A673 (cell line): ENCODE results near the gene IL20RA. TPM values are rescaled to one million over a fixed set of nuclear protein-coding genes. Genes with fewer than 3 reads are reported as not detected.

Experiments used
- BruUV-seq: library from RNA; stranded (reverse); fragments of 400-500 nt; replicated peaks from 2 replicates; lab custom pipeline; 2021; lab: Mats Ljungman, UMichigan
- CTCF ChIA-PET: fragments of 300-600 bp; sonication (Branson Sonifier 250); formaldehyde crosslinking; loops from one replicate; lab custom pipeline; 2022; ENCODE audit warnings: antibody characterized with exemption; lab: Charles Lee
- POLR2A ChIA-PET: fragments of 300-600 bp; sonication (Branson Sonifier 250); formaldehyde crosslinking; loops from one replicate; lab custom pipeline; 2022; ENCODE audit warnings: antibody characterized with exemption; ENCODE audit not compliant: low non-redundant PET; lab: Charles Lee
- DNase-seq: peaks from one replicate; pipeline ENCODE4 v3.0.0-alpha.2; 2015; ENCODE audit warnings: low spot score
- H3K27ac ChIP-seq: fragments of 200-600 bp; sonication (generic); 2 replicates; pipeline ENCODE4 v1.5.1; 2016; ENCODE audit warnings: mixed run types, low read depth, mild to moderate bottlenecking, mixed read lengths, antibody characterized with exemption, low read length; ENCODE audit not compliant: poor library complexity, severe bottlenecking
- H3K27me3 ChIP-seq: fragments of 200-600 bp; sonication (generic); replicated peaks from 2 replicates; pipeline ENCODE4 v1.6.1; 2017; ENCODE audit warnings: mixed run types, low read depth, mild to moderate bottlenecking, mixed read lengths, antibody characterized with exemption, low read length; ENCODE audit not compliant: insufficient read depth, poor library complexity
- H3K36me3 ChIP-seq: fragments of 200-600 bp; sonication (generic); 2 replicates; pipeline ENCODE4 v1.6.1; 2016; ENCODE audit warnings: mixed run types, mild to moderate bottlenecking, mixed read lengths, antibody characterized with exemption, low read length; ENCODE audit not compliant: insufficient read depth, poor library complexity, severe bottlenecking
- H3K4me1 ChIP-seq: fragments of 200-600 bp; sonication (generic); 2 replicates; pipeline ENCODE4 v1.6.1; 2017; ENCODE audit warnings: mixed run types, mild to moderate bottlenecking, mixed read lengths, antibody characterized with exemption, low read length; ENCODE audit not compliant: insufficient read depth, poor library complexity, severe bottlenecking
- H3K4me3 ChIP-seq: fragments of 200-600 bp; sonication (generic); 2 replicates; pipeline ENCODE4 v1.5.1; 2016; ENCODE audit warnings: low read depth, mixed run types, mild to moderate bottlenecking, mixed read lengths, low read length; ENCODE audit not compliant: poor library complexity, severe bottlenecking
- H3K9me3 ChIP-seq: fragments of 200-600 bp; sonication (generic); 2 replicates; pipeline ENCODE4 v1.6.1; 2016; ENCODE audit warnings: mixed run types, low read depth, mild to moderate bottlenecking, mixed read lengths, antibody characterized with exemption, low read length; ENCODE audit not compliant: poor library complexity, severe bottlenecking
- CTCF ChIP-seq: fragments of 300-800, 200-600 bp; sonication (generic); conservative IDR thresholded peaks from 2 replicates; pipeline ENCODE4 v1.5.1; 2017; ENCODE audit warnings: low read depth, mild to moderate bottlenecking, antibody characterized with exemption, low read length, moderate library complexity, mixed read lengths
- EZH2 ChIP-seq: fragments of 200-600 bp; sonication (generic); IDR thresholded peaks from 2 replicates; pipeline ENCODE4 v1.6.1; 2017; ENCODE audit warnings: borderline replicate concordance, low read depth, mild to moderate bottlenecking, mixed read lengths, antibody characterized with exemption, low read length; ENCODE audit not compliant: poor library complexity, severe bottlenecking
- intact Hi-C: fragments of 100-400 bp; cut with micrococcal nuclease; formaldehyde crosslinking; loops from one replicate; pipeline ENCODE4 v1.10.0; 2022; ENCODE audit not compliant: unreplicated experiment
- total RNA-seq: library from RNA; stranded (reverse); gene quantifications from 2 replicates; pipeline ENCODE4 v1.2.3, GENCODE V29; 2021

IL20RA gene
- total RNA-seq, 1 experiment from 2014 or later: not detected

GRCh38 chr6:136980070-136980469 is 64.7 kb downstream of the IL20RA start:
- no peak overlapping the region for H3K4me3 ChIP-seq
- no peaks in the 10 kb centered on the region for H3K36me3 ChIP-seq
- CTCF ChIA-PET: no interaction called here
- POLR2A ChIA-PET: no interaction called here
- intact Hi-C loops: no loop called here
- TF ChIP-seq EZH2 (no peak), CTCF (no peak)
- H3K4me1 ChIP-seq: no peaks in the 10 kb centered on the region
- BruUV-seq: no TSS peak
- H3K9me3 ChIP-seq: no peaks in the 10 kb centered on the region
- H3K27me3 ChIP-seq: peaks cover 41% of the 10 kb centered on the region
- no peak overlapping the region for H3K27ac ChIP-seq
- no peak for DNase-seq

GRCh38 chr6:136979206-136979605 is 65.6 kb downstream of the IL20RA start:
- Histone ChIP-seq H3K9me3 (no peaks in the 10 kb centered on the region), H3K4me1 (no peaks in the 10 kb centered on the region), H3K36me3 (no peaks in the 10 kb centered on the region), H3K27me3 (peaks cover 34% of the 10 kb centered on the region), H3K4me3 (no peak overlapping the region), H3K27ac (no peak overlapping the region)
- CTCF ChIA-PET: no interaction called here
- DNase-seq: no peak
- intact Hi-C loops: no loop called here
- POLR2A ChIA-PET: no interaction called here
- BruUV-seq: no TSS peak
- TF ChIP-seq CTCF (no peak), EZH2 (no peak)

- POLR2A ChIA-PET: no interaction called here
- Histone ChIP-seq H3K9me3 (no peaks in the 10 kb centered on the region), H3K27ac (no peak overlapping the region), H3K27me3 (peaks cover 34% of the 10 kb centered on the region), H3K4me1 (no peaks in the 10 kb centered on the region), H3K4me3 (no peak overlapping the region), H3K36me3 (no peaks in the 10 kb centered on the region)
- intact Hi-C loops: no loop called here
- no peak for DNase-seq
- CTCF ChIA-PET: no interaction called here
- no TSS peak for BruUV-seq
- no peak for TF ChIP-seq EZH2
- TF ChIP-seq CTCF: no peak
Measured at GRCh38 chr6:136977075-136977474, 67.7 kb downstream of the IL20RA start.
